Common myeloid progenitor, CD34-positive (primary cell): Measurements from ENCODE around the gene MRPL45.
"Not testable (repeated sequence)": the region's sequence is repeated elsewhere in the genome, so short reads cannot be mapped to it uniquely, and the experiment has no call there.

Experiments
- CTCF ChIA-PET: fragments of 350-600 bp; sonication (Branson Sonifier 250); formaldehyde crosslinking; loops from one replicate; lab custom pipeline; 2021; ENCODE audit warnings: antibody characterized with exemption; lab: Charles Lee
- POLR2A ChIA-PET: fragments of 350-600 bp; sonication (Branson Sonifier 250); formaldehyde crosslinking; loops from one replicate; lab custom pipeline; 2021; ENCODE audit warnings: antibody characterized with exemption; lab: Charles Lee
- DNase-seq, 3 donors: peaks; one replicate each; pipeline versions ENCODE4 v3.0.0 to v3.0.0-alpha.2; 2013
- H3K27ac ChIP-seq, 2 experiments: 1 replicate in 1 of 2; 2 replicates in 1 of 2; pipeline ENCODE4 v1.7.0; 2013; ENCODE audit warnings: inconsistent platforms in 2 of 2, low read length in 2 of 2, mild to moderate bottlenecking in 2 of 2, low read depth in 1 of 2, moderate library complexity in 1 of 2; ENCODE audit not compliant: severe bottlenecking in 2 of 2, insufficient read depth in 1 of 2, poor library complexity in 1 of 2
- H3K27me3 ChIP-seq, 5 experiments: replicated peaks in 2 of 5; 1 replicate in 3 of 5; 2 replicates in 2 of 5; pipeline versions ENCODE4 v1.6.1 to v1.7.0; 2013; ENCODE audit warnings: low read length in 4 of 5, mild to moderate bottlenecking in 2 of 5, moderate library complexity in 2 of 5, inconsistent platforms in 1 of 5; ENCODE audit not compliant: insufficient read depth in 5 of 5, control insufficient read depth in 4 of 5
- H3K36me3 ChIP-seq, 4 experiments: 1 replicate in 2 of 4; 2 replicates in 2 of 4; pipeline versions ENCODE4 v1.6.1 to v1.7.0; 2013; ENCODE audit warnings: low read length in 3 of 4, control low read depth in 1 of 4, mild to moderate bottlenecking in 1 of 4; ENCODE audit not compliant: control insufficient read depth in 4 of 4, insufficient read depth in 4 of 4
- H3K4me1 ChIP-seq, 4 experiments: 1 replicate in 3 of 4; 2 replicates in 1 of 4; pipeline versions ENCODE4 v1.6.1 to v1.7.1; 2013; ENCODE audit warnings: low read length in 3 of 4, mild to moderate bottlenecking in 3 of 4, control low read depth in 1 of 4, inconsistent platforms in 1 of 4, moderate library complexity in 1 of 4; ENCODE audit not compliant: control insufficient read depth in 4 of 4, insufficient read depth in 4 of 4; ENCODE audit errors: control extremely low read depth in 1 of 4
- H3K4me3 ChIP-seq, 7 experiments: 1 replicate in 4 of 7; 2 replicates in 3 of 7; pipeline versions ENCODE4 v1.5.1 to v1.7.0; 2013; ENCODE audit warnings: mild to moderate bottlenecking in 7 of 7, low read length in 6 of 7, moderate library complexity in 6 of 7, inconsistent platforms in 2 of 7, low read depth in 2 of 7, control low read depth in 1 of 7; ENCODE audit not compliant: insufficient read depth in 4 of 7, control insufficient read depth in 1 of 7; ENCODE audit errors: extremely low read depth in 1 of 7
- H3K9me3 ChIP-seq, 5 experiments: 1 replicate in 4 of 5; 2 replicates in 1 of 5; pipeline versions ENCODE4 v1.6.1 to v1.7.1; 2013; ENCODE audit warnings: low read length in 4 of 5, mild to moderate bottlenecking in 2 of 5, inconsistent platforms in 1 of 5, low read depth in 1 of 5, moderate library complexity in 1 of 5; ENCODE audit not compliant: control insufficient read depth in 4 of 5, insufficient read depth in 2 of 5; ENCODE audit errors: control extremely low read depth in 1 of 5
- WGBS: methylation state at CpG from one replicate; pipeline ENCODE4 v1.1.5; 2013; ENCODE audit not compliant: insufficient coverage; 5-methylcytosine and 5-hydroxymethylcytosine counted together

The MRPL45 gene

GRCh38 chr17:38269045-38269444, 27.9 kb upstream of the MRPL45 start:
- H3K4me1 ChIP-seq, CTCF ChIA-PET, H3K9me3 ChIP-seq, H3K27ac ChIP-seq, H3K4me3 ChIP-seq, H3K27me3 ChIP-seq, H3K36me3 ChIP-seq, DNase-seq, POLR2A ChIA-PET: not testable (repeated sequence)
- WGBS = no CpG with 5 or more reads among the region's 1 CpG

- CTCF ChIA-PET, DNase-seq, H3K9me3 ChIP-seq, H3K36me3 ChIP-seq, POLR2A ChIA-PET, H3K4me3 ChIP-seq, H3K27me3 ChIP-seq, H3K4me1 ChIP-seq, H3K27ac ChIP-seq: not testable (repeated sequence)
Measured at GRCh38 chr17:38269552-38269951, 27.4 kb upstream of the MRPL45 start.

- CTCF ChIA-PET, H3K9me3 ChIP-seq, POLR2A ChIA-PET, H3K36me3 ChIP-seq, H3K4me3 ChIP-seq, H3K4me1 ChIP-seq, H3K27ac ChIP-seq, H3K27me3 ChIP-seq: not testable (repeated sequence)
- peak in 1 of 3 donors; percentile 16 for DNase-seq
Measured at GRCh38 chr17:38285994-38286393, 11.0 kb upstream of the MRPL45 start.

- H3K36me3 ChIP-seq, H3K9me3 ChIP-seq, CTCF ChIA-PET, H3K27ac ChIP-seq, H3K4me1 ChIP-seq, POLR2A ChIA-PET, H3K27me3 ChIP-seq: not testable (repeated sequence)
- DNase-seq = peak in 2 of 3 donors; percentile 51 to 57
- peak overlapping the region in 3 of 7 experiments; percentile 26 to 52 (median 45) for H3K4me3 ChIP-seq
- WGBS = 30% methylated on average over 2 of the region's 11 CpGs
Measured at GRCh38 chr17:38286501-38287091, 10.4 kb upstream of the MRPL45 start.

- H3K9me3 ChIP-seq, H3K36me3 ChIP-seq, H3K27ac ChIP-seq, H3K4me3 ChIP-seq, H3K27me3 ChIP-seq, H3K4me1 ChIP-seq, CTCF ChIA-PET, POLR2A ChIA-PET: not testable (repeated sequence)
- DNase-seq = peak in 1 of 3 donors; percentile 17
- 90% methylated on average over 2 of the region's 12 CpGs for WGBS
Measured at GRCh38 chr17:38288217-38288827, 8.6 kb upstream of the MRPL45 start.

GRCh38 chr17:38289760-38290159, 7.2 kb upstream of the MRPL45 start:
- H3K9me3 ChIP-seq, H3K36me3 ChIP-seq, DNase-seq, POLR2A ChIA-PET, H3K4me3 ChIP-seq, H3K4me1 ChIP-seq, CTCF ChIA-PET, H3K27ac ChIP-seq, H3K27me3 ChIP-seq: not testable (repeated sequence)
- WGBS = no CpG with 5 or more reads among the region's 1 CpG

GRCh38 chr17:38295602-38296365, 1.2 kb upstream of the MRPL45 start:
- H3K36me3 ChIP-seq, CTCF ChIA-PET, H3K27me3 ChIP-seq, POLR2A ChIA-PET, H3K27ac ChIP-seq, H3K4me1 ChIP-seq, H3K4me3 ChIP-seq, H3K9me3 ChIP-seq: not testable (repeated sequence)
- WGBS = 94% methylated on average over 13 of the region's 21 CpGs
- peak in 1 of 3 donors; percentile 4 for DNase-seq
